ENCODE measurements around the gene OR2L3.
"Not testable (repeated sequence)": the region's sequence is repeated elsewhere in the genome, so short reads cannot be mapped to it uniquely, and the experiment has no call there.

DNA sequence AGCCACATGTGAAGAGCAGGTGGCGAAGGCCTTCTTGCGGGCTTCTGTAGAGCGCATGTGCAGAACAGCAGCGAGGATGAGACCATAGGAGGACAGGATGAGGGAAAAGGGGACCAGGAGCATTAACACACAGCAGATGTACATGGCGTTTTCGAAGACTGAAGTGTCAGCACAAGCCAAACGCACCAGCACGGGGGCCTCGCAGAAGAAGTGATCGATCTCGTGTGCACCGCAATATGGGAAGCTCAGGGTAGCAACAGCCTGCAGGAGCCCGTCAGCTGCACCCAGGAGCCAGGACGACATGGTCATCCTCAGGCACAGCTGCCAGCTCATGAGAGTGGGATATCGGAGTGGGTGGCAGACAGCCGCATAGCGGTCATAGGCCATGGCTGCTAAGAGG lies 37.2 kb downstream of the OR2L3 start:
- TF ChIP-seq, protein P1, sequence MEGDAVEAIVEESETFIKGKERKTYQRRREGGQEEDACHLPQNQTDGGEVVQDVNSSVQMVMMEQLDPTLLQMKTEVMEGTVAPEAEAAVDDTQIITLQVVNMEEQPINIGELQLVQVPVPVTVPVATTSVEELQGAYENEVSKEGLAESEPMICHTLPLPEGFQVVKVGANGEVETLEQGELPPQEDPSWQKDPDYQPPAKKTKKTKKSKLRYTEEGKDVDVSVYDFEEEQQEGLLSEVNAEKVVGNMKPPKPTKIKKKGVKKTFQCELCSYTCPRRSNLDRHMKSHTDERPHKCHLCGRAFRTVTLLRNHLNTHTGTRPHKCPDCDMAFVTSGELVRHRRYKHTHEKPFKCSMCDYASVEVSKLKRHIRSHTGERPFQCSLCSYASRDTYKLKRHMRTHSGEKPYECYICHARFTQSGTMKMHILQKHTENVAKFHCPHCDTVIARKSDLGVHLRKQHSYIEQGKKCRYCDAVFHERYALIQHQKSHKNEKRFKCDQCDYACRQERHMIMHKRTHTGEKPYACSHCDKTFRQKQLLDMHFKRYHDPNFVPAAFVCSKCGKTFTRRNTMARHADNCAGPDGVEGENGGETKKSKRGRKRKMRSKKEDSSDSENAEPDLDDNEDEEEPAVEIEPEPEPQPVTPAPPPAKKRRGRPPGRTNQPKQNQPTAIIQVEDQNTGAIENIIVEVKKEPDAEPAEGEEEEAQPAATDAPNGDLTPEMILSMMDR (IDR thresholded peaks at IDR 0.05) = not testable (repeated sequence)
- TF ChIP-seq POLR2A (IDR thresholded peaks at IDR 0.05) = not testable (repeated sequence)

All from adrenal gland (tissue), 5 donors.